Liver (tissue), 9 donors: Measurements from ENCODE around the gene RCL1. TPM values are rescaled to one million over a fixed set of nuclear protein-coding genes. Genes with fewer than 3 reads are reported as not detected.

Experiments used
- DNase-seq: peaks from one replicate; pipeline ENCODE4 v3.0.0-alpha.2; 2017; ENCODE audit warnings: low spot score
- H3K27ac ChIP-seq, 2 donors: one replicate each; pipeline ENCODE4 v1.7.0; 2013; ENCODE audit warnings: inconsistent platforms in 2 of 2, low read length in 2 of 2, control low read depth in 1 of 2, low read depth in 1 of 2, mild to moderate bottlenecking in 1 of 2
- H3K27me3 ChIP-seq, 4 donors: one replicate each; pipeline versions ENCODE4 v1.6.1 to v1.7.0; 2013; ENCODE audit warnings: low read length in 3 of 4, inconsistent platforms in 1 of 4, mild to moderate bottlenecking in 1 of 4, moderate library complexity in 1 of 4; ENCODE audit not compliant: control insufficient read depth in 4 of 4, insufficient read depth in 4 of 4
- H3K36me3 ChIP-seq, 4 donors: one replicate each; pipeline versions ENCODE4 v1.6.1 to v1.7.0; 2013; ENCODE audit warnings: low read length in 3 of 4, mild to moderate bottlenecking in 3 of 4, low read depth in 1 of 4, moderate library complexity in 1 of 4; ENCODE audit not compliant: control insufficient read depth in 4 of 4, insufficient read depth in 3 of 4
- H3K4me1 ChIP-seq, 4 donors: one replicate each; pipeline versions ENCODE4 v1.6.1 to v1.7.0; 2013; ENCODE audit warnings: low read length in 3 of 4, mild to moderate bottlenecking in 3 of 4, moderate library complexity in 1 of 4; ENCODE audit not compliant: control insufficient read depth in 4 of 4, insufficient read depth in 4 of 4
- H3K4me3 ChIP-seq, 3 donors: one replicate each; pipeline versions ENCODE4 v1.6.1 to v1.7.0; 2013; ENCODE audit warnings: low read length in 3 of 3, control low read depth in 1 of 3, low read depth in 1 of 3, mild to moderate bottlenecking in 1 of 3
- H3K9ac ChIP-seq, 2 donors: one replicate each; pipeline ENCODE4 v1.7.0; 2013; ENCODE audit warnings: low read length in 2 of 2, mild to moderate bottlenecking in 2 of 2, moderate library complexity in 2 of 2, control low read depth in 1 of 2, low read depth in 1 of 2
- H3K9me3 ChIP-seq, 4 donors: one replicate each; pipeline versions ENCODE4 v1.6.1 to v1.7.0; 2013; ENCODE audit warnings: low read length in 3 of 4; ENCODE audit not compliant: control insufficient read depth in 4 of 4
- EGR1 ChIP-seq, 2 donors: IDR thresholded peaks; 2 replicates each; pipeline ENCODE4 v1.6.1; 2016 to 2018; ENCODE audit warnings: antibody characterized with exemption in 2 of 2, low read depth in 2 of 2
- FOXA1 ChIP-seq: IDR thresholded peaks from 2 replicates; pipeline ENCODE4 v1.6.1; 2016; ENCODE audit warnings: antibody characterized with exemption
- FOXA2 ChIP-seq: IDR thresholded peaks from 2 replicates; pipeline ENCODE4 v1.6.1; 2016; ENCODE audit warnings: antibody characterized with exemption
- GABPA ChIP-seq, 2 donors: IDR thresholded peaks in 1 of 2; conservative IDR thresholded peaks in 1 of 2; 2 replicates each; pipeline ENCODE4 v1.6.1; 2016; ENCODE audit warnings: antibody characterized with exemption in 2 of 2, mild to moderate bottlenecking in 1 of 2, moderate library complexity in 1 of 2
- HNF4A ChIP-seq, 2 donors: conservative IDR thresholded peaks; 2 replicates each; pipeline ENCODE4 v1.6.1; 2016; ENCODE audit warnings: antibody characterized with exemption in 2 of 2, mild to moderate bottlenecking in 2 of 2
- HNF4G ChIP-seq: IDR thresholded peaks from 2 replicates; pipeline ENCODE4 v1.6.1; 2016; ENCODE audit warnings: antibody characterized with exemption
- JUND ChIP-seq, 2 donors: IDR thresholded peaks; 2 replicates each; pipeline ENCODE4 v1.6.1; 2016; ENCODE audit warnings: antibody characterized with exemption in 2 of 2
- NR2F2 ChIP-seq: IDR thresholded peaks from 2 replicates; pipeline ENCODE4 v1.6.1; 2016; ENCODE audit warnings: antibody characterized with exemption
- RAD21 ChIP-seq, 2 donors: IDR thresholded peaks; 2 replicates each; pipeline ENCODE4 v1.6.1; 2016; ENCODE audit warnings: antibody characterized with exemption in 2 of 2, mild to moderate bottlenecking in 2 of 2
- RXRA ChIP-seq, 2 donors: IDR thresholded peaks; 2 replicates each; pipeline ENCODE4 v1.6.1; 2017 to 2018; ENCODE audit warnings: antibody characterized with exemption in 2 of 2, mild to moderate bottlenecking in 1 of 2
- SP1 ChIP-seq: IDR thresholded peaks from 2 replicates; pipeline ENCODE4 v1.6.1; 2018; ENCODE audit warnings: antibody characterized with exemption, mild to moderate bottlenecking
- TAF1 ChIP-seq: conservative IDR thresholded peaks from 2 replicates; pipeline ENCODE4 v1.6.1; 2016; ENCODE audit warnings: antibody characterized with exemption, mild to moderate bottlenecking
- YY1 ChIP-seq: IDR thresholded peaks from 2 replicates; pipeline ENCODE4 v1.6.1; 2016; ENCODE audit warnings: antibody characterized with exemption, mild to moderate bottlenecking
- polyA plus RNA-seq, 2 donors: library from polyadenylated mRNA; stranded (reverse) in 1 of 2; unstranded in 1 of 2; fragments of 200-250 nt in 1 of 2; fragments of >200 nt in 1 of 2; fragmentation: Nextera tagmentation in 1 of 2; extraction: Ambion mirVana in 1 of 2; gene quantifications; one replicate each; pipeline versions ENCODE4 v1.2.1 to v1.2.3, GENCODE V29; 2013 to 2015
- total RNA-seq, 2 donors: library from RNA; depleted of rRNA; stranded (reverse); fragments of >200 nt; gene quantifications; one replicate each; pipeline ENCODE4 v1.2.3, GENCODE V29; 2014
- TF ChIP-seq, protein P1 (sequence below): fragments of 150-350 bp; IDR thresholded peaks from 2 replicates; pipeline ENCODE4 v1.5.1; 2017; ENCODE audit warnings: improper control_type of control experiment, low read depth, low read length; ENCODE audit not compliant: missing input control
- TF ChIP-seq, protein P2 (sequence below): IDR thresholded peaks from 2 replicates; pipeline ENCODE4 v1.6.1; 2016; ENCODE audit warnings: antibody characterized with exemption
- TF ChIP-seq, protein P3 (sequence below): IDR thresholded peaks from 2 replicates; pipeline ENCODE4 v1.6.1; 2016; ENCODE audit warnings: antibody characterized with exemption, mild to moderate bottlenecking
- TF ChIP-seq, protein P4 (sequence below): IDR thresholded peaks from 2 replicates; pipeline ENCODE4 v1.6.1; 2016; ENCODE audit warnings: antibody characterized with exemption
- TF ChIP-seq, protein P5 (sequence below): IDR thresholded peaks from 2 replicates; pipeline ENCODE4 v1.6.1; 2016; ENCODE audit warnings: antibody characterized with exemption
- donor health status: healthy.
- donor health status: healthy.
- donor health status: healthy.
- donor health status: healthy.
- donor health status: healthy.

Gene RCL1
- total and polyA plus RNA-seq, 4 donors = 52.2 to 121 (median 86.8) TPM

DNA sequence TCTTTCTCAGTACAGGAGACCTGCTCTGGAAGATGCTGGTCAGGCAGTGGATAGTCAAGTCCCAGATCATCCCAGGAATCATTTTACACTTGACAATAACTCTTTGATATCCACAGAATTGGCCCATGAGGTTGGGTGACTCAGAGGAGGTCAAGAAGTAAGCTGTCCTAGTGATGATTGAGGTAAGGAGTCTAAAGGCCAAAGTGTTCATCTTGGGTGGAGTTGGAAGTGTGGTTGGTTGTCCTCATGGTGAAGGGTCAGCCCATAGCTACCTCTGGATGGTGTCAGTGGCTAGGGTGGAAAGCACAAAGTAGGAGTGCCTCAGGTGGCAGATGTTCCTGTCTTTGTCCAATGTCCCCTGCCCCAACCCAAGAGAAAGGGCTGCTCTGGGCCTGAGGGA lies 24.1 kb upstream of the RCL1 start:
- no peaks in the 10 kb centered on the region for H3K36me3 ChIP-seq
- TF ChIP-seq, protein P1, sequence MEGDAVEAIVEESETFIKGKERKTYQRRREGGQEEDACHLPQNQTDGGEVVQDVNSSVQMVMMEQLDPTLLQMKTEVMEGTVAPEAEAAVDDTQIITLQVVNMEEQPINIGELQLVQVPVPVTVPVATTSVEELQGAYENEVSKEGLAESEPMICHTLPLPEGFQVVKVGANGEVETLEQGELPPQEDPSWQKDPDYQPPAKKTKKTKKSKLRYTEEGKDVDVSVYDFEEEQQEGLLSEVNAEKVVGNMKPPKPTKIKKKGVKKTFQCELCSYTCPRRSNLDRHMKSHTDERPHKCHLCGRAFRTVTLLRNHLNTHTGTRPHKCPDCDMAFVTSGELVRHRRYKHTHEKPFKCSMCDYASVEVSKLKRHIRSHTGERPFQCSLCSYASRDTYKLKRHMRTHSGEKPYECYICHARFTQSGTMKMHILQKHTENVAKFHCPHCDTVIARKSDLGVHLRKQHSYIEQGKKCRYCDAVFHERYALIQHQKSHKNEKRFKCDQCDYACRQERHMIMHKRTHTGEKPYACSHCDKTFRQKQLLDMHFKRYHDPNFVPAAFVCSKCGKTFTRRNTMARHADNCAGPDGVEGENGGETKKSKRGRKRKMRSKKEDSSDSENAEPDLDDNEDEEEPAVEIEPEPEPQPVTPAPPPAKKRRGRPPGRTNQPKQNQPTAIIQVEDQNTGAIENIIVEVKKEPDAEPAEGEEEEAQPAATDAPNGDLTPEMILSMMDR = no peak
- no peak for TF ChIP-seq HNF4A (conservative IDR thresholded peaks at IDR 0.05)
- no peak for TF ChIP-seq SP1
- no peak for TF ChIP-seq YY1
- no peak for TF ChIP-seq HNF4G
- TF ChIP-seq, protein P2, sequence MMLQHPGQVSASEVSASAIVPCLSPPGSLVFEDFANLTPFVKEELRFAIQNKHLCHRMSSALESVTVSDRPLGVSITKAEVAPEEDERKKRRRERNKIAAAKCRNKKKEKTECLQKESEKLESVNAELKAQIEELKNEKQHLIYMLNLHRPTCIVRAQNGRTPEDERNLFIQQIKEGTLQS = no peak
- no peak for TF ChIP-seq FOXA1
- TF ChIP-seq TAF1 = no peak
- TF ChIP-seq EGR1 (IDR thresholded peaks at IDR 0.05; ENCODE audit: low read depth in 2 of 2) = no peak
- no peak for TF ChIP-seq GABPA (IDR thresholded peaks at IDR 0.05 in 1 of 2, conservative IDR thresholded peaks at IDR 0.05 in 1 of 2)
- TF ChIP-seq RXRA (IDR thresholded peaks at IDR 0.05) = no peak
- TF ChIP-seq JUND (IDR thresholded peaks at IDR 0.05) = no peak
- TF ChIP-seq FOXA2 = no peak
- no peak for TF ChIP-seq NR2F2
- TF ChIP-seq, protein P3, sequence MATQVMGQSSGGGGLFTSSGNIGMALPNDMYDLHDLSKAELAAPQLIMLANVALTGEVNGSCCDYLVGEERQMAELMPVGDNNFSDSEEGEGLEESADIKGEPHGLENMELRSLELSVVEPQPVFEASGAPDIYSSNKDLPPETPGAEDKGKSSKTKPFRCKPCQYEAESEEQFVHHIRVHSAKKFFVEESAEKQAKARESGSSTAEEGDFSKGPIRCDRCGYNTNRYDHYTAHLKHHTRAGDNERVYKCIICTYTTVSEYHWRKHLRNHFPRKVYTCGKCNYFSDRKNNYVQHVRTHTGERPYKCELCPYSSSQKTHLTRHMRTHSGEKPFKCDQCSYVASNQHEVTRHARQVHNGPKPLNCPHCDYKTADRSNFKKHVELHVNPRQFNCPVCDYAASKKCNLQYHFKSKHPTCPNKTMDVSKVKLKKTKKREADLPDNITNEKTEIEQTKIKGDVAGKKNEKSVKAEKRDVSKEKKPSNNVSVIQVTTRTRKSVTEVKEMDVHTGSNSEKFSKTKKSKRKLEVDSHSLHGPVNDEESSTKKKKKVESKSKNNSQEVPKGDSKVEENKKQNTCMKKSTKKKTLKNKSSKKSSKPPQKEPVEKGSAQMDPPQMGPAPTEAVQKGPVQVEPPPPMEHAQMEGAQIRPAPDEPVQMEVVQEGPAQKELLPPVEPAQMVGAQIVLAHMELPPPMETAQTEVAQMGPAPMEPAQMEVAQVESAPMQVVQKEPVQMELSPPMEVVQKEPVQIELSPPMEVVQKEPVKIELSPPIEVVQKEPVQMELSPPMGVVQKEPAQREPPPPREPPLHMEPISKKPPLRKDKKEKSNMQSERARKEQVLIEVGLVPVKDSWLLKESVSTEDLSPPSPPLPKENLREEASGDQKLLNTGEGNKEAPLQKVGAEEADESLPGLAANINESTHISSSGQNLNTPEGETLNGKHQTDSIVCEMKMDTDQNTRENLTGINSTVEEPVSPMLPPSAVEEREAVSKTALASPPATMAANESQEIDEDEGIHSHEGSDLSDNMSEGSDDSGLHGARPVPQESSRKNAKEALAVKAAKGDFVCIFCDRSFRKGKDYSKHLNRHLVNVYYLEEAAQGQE = no peak
- TF ChIP-seq, protein P4, sequence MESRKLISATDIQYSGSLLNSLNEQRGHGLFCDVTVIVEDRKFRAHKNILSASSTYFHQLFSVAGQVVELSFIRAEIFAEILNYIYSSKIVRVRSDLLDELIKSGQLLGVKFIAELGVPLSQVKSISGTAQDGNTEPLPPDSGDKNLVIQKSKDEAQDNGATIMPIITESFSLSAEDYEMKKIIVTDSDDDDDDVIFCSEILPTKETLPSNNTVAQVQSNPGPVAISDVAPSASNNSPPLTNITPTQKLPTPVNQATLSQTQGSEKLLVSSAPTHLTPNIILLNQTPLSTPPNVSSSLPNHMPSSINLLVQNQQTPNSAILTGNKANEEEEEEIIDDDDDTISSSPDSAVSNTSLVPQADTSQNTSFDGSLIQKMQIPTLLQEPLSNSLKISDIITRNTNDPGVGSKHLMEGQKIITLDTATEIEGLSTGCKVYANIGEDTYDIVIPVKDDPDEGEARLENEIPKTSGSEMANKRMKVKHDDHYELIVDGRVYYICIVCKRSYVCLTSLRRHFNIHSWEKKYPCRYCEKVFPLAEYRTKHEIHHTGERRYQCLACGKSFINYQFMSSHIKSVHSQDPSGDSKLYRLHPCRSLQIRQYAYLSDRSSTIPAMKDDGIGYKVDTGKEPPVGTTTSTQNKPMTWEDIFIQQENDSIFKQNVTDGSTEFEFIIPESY = no peak
- no peak for TF ChIP-seq RAD21 (IDR thresholded peaks at IDR 0.05)
- TF ChIP-seq, protein P5, sequence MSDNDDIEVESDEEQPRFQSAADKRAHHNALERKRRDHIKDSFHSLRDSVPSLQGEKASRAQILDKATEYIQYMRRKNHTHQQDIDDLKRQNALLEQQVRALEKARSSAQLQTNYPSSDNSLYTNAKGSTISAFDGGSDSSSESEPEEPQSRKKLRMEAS = no peak
- H3K27ac ChIP-seq = no peak overlapping the region
- H3K4me3 ChIP-seq = no peak overlapping the region
- H3K9ac ChIP-seq = no peak overlapping the region
- H3K9me3 ChIP-seq = no peaks in the 10 kb centered on the region
- H3K27me3 ChIP-seq = no peaks in the 10 kb centered on the region
- H3K4me1 ChIP-seq = peaks cover 0 to under 1% (median 0%) of the 10 kb centered on the region in 4 donors
- DNase-seq = no peak
